ENCODE data around the gene CHST5. TPM values are rescaled to one million over a fixed set of nuclear protein-coding genes. Genes with fewer than 3 reads are reported as not detected.

CHST5 gene
- total and polyA plus RNA-seq, 2 donors (not counting 1 experiment from before 2014, with no cell fraction given), result under 0.01 TPM; not detected in 1

- TF ChIP-seq CTCF (conservative IDR thresholded peaks at IDR 0.05 in 1 of 2, IDR thresholded peaks at IDR 0.05 in 1 of 2; ENCODE audit: low read depth in 1 of 2, low read length in 2 of 2), result no peak
- no peak for TF ChIP-seq EZH2 (IDR thresholded peaks at IDR 0.05; ENCODE audit: low read length, missing control alignments)
- Histone ChIP-seq H3K79me2 (ENCODE audit: control insufficient read depth, insufficient read depth, low read length) (no peaks in the 10 kb centered on the region), H3K36me3 (ENCODE audit: control insufficient read depth, insufficient read depth, low read length) (no peaks in the 10 kb centered on the region), H4K20me1 (ENCODE audit: control insufficient read depth, extremely low read depth, insufficient read depth, low read length) (no peaks in the 10 kb centered on the region), H3K9me3 (ENCODE audit: control insufficient read depth, insufficient read depth, low read depth, low read length) (no peaks in the 10 kb centered on the region), H3K9ac (ENCODE audit: insufficient read depth, low read length) (no peak overlapping the region), H3K4me3 (replicated peaks in 1 of 4; ENCODE audit: control extremely low read depth in 1 of 4, insufficient read depth in 1 of 4, low read depth in 3 of 4, low read length in 4 of 4) (no peak overlapping the region), H2AFZ (ENCODE audit: low read length) (no peak overlapping the region), H3K27me3 (ENCODE audit: control insufficient read depth, insufficient read depth, low read length) (peaks cover 5% of the 10 kb centered on the region), H3K4me1 (ENCODE audit: control insufficient read depth, extremely low read depth, insufficient read depth, low read length) (no peaks in the 10 kb centered on the region), H3K27ac (ENCODE audit: insufficient read depth, low read length) (no peak overlapping the region), H3K4me2 (ENCODE audit: extremely low read depth, insufficient read depth, low read length) (no peak overlapping the region)
- DNase-seq (ENCODE audit: low read depth in 2 of 2), result peak in 1 of 2 donors; percentile 36
These were observed 38.4 kb downstream of the CHST5 start for GRCh38 chr16:75497558-75497957.

DNA sequence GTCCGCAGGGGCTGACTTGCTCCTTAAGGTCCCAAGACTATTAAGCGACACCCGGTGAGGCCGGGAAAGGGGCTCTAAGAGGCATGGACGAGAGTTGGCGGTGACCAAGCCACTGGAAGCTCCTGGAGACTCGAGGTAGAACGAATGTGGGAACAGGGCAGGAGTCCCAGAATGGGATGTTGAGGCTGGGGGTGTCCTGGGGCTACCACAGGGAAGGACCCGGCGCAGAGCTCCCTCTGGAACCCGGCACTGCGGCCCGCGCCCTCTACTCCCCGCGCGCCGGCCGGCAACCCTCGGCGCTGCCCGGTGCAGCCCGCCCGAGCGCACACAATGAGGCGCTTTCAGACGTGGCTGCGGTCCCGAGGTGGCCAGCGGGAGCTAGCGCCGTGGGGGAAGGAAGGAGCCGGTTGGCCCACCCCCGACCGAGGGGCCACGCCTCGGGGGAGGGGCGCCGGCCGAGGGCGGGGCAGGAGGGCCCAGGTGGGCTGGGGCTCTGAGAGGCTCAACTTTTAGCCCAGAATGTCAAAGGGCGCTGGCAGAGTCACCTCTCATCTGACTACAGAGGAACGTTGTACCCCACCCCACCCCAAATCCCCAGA, 40.7 kb downstream of the CHST5 start, which contains the start of gene CHST6:
Gene CHST6, minus strand, starts transcription at position 366 of the 599 bp plus-strand sequence. CDS start 15,613 bp downstream, outside the sequence.
- no peaks in the 10 kb centered on the region for H3K36me3 ChIP-seq (ENCODE audit: control insufficient read depth, insufficient read depth, low read length)
- H3K9me3 ChIP-seq (ENCODE audit: control insufficient read depth, insufficient read depth, low read depth, low read length), result no peaks in the 10 kb centered on the region
- TF ChIP-seq EZH2 (IDR thresholded peaks at IDR 0.05; ENCODE audit: low read length, missing control alignments) (no peak), CTCF (conservative IDR thresholded peaks at IDR 0.05 in 1 of 2, IDR thresholded peaks at IDR 0.05 in 1 of 2; ENCODE audit: low read depth in 1 of 2, low read length in 2 of 2) (no peak)
- no peaks in the 10 kb centered on the region for H3K4me1 ChIP-seq (ENCODE audit: control insufficient read depth, extremely low read depth, insufficient read depth, low read length)
- H3K27me3 ChIP-seq (ENCODE audit: control insufficient read depth, insufficient read depth, low read length), result peaks cover 5% of the 10 kb centered on the region
- peak within 1 kb of the TSS; percentile 34 for H2AFZ ChIP-seq (ENCODE audit: low read length)
- no peak within 1 kb of the TSS for H3K27ac ChIP-seq (ENCODE audit: insufficient read depth, low read length)
- H4K20me1 ChIP-seq (ENCODE audit: control insufficient read depth, extremely low read depth, insufficient read depth, low read length), result no peaks in the 10 kb centered on the region
- peak within 1 kb of the TSS; percentile 84 for H3K4me2 ChIP-seq (ENCODE audit: extremely low read depth, insufficient read depth, low read length)
- H3K79me2 ChIP-seq (ENCODE audit: control insufficient read depth, insufficient read depth, low read length), result no peaks in the 10 kb centered on the region
- DNase-seq (ENCODE audit: low read depth in 2 of 2), result peak in 1 of 2 donors; percentile 52
- H3K9ac ChIP-seq (ENCODE audit: insufficient read depth, low read length), result no peak within 1 kb of the TSS
- peak within 1 kb of the TSS; percentile 6 to 42 (median 24) for H3K4me3 ChIP-seq (replicated peaks in 1 of 4; ENCODE audit: control extremely low read depth in 1 of 4, insufficient read depth in 1 of 4, low read depth in 3 of 4, low read length in 4 of 4)

- Histone ChIP-seq H4K20me1 (ENCODE audit: control insufficient read depth, extremely low read depth, insufficient read depth, low read length) (no peaks in the 10 kb centered on the region), H3K79me2 (ENCODE audit: control insufficient read depth, insufficient read depth, low read length) (no peaks in the 10 kb centered on the region), H3K4me3 (replicated peaks in 1 of 4; ENCODE audit: control extremely low read depth in 1 of 4, insufficient read depth in 1 of 4, low read depth in 3 of 4, low read length in 4 of 4) (peak overlapping the region; percentile 6 to 42 (median 24)), H3K36me3 (ENCODE audit: control insufficient read depth, insufficient read depth, low read length) (no peaks in the 10 kb centered on the region), H3K4me2 (ENCODE audit: extremely low read depth, insufficient read depth, low read length) (peak overlapping the region; percentile 84), H2AFZ (ENCODE audit: low read length) (peak overlapping the region; percentile 34), H3K27ac (ENCODE audit: insufficient read depth, low read length) (no peak overlapping the region), H3K4me1 (ENCODE audit: control insufficient read depth, extremely low read depth, insufficient read depth, low read length) (no peaks in the 10 kb centered on the region), H3K27me3 (ENCODE audit: control insufficient read depth, insufficient read depth, low read length) (peaks cover 5% of the 10 kb centered on the region), H3K9ac (ENCODE audit: insufficient read depth, low read length) (no peak overlapping the region), H3K9me3 (ENCODE audit: control insufficient read depth, insufficient read depth, low read depth, low read length) (no peaks in the 10 kb centered on the region)
- DNase-seq (ENCODE audit: low read depth in 2 of 2), result no peak
- TF ChIP-seq EZH2 (IDR thresholded peaks at IDR 0.05; ENCODE audit: low read length, missing control alignments) (no peak), CTCF (conservative IDR thresholded peaks at IDR 0.05 in 1 of 2, IDR thresholded peaks at IDR 0.05 in 1 of 2; ENCODE audit: low read depth in 1 of 2, low read length in 2 of 2) (no peak)
These were observed 41.2 kb downstream of the CHST5 start for GRCh38 chr16:75494661-75495075.
